GM23338 (cell line): ENCODE measurements around the gene RBM23.

Experiments used
- CREB1 ChIP-seq: fragments of 250-450 bp; sonication (Bioruptor Pico); IDR thresholded peaks from 2 replicates; pipeline ENCODE4 v1.5.0; 2020; ENCODE audit warnings: low read depth, mild to moderate bottlenecking, moderate library complexity
- EZH2 ChIP-seq: fragments of 200-600 bp; sonication (generic); IDR thresholded peaks from one replicate; pipeline ENCODE4 v1.8.0; 2017; ENCODE audit warnings: antibody characterized with exemption, mild to moderate bottlenecking, low read depth; ENCODE audit not compliant: unreplicated experiment
- EZH2phosphoT487 ChIP-seq: fragments of 200-600 bp; sonication (generic); IDR thresholded peaks from one replicate; pipeline ENCODE4 v1.8.1; 2018; ENCODE audit warnings: antibody characterized with exemption; ENCODE audit not compliant: unreplicated experiment
- JUNB ChIP-seq: IDR thresholded peaks from one replicate; pipeline ENCODE4 v1.6.1; 2016; ENCODE audit warnings: antibody characterized with exemption; ENCODE audit not compliant: unreplicated experiment
- NANOG ChIP-seq: IDR thresholded peaks from 2 replicates; pipeline ENCODE4 v1.6.1; 2016; ENCODE audit warnings: antibody characterized with exemption, borderline replicate concordance
- POLR2AphosphoS5 ChIP-seq: IDR thresholded peaks from 2 replicates; pipeline ENCODE4 v1.6.1; 2016; ENCODE audit warnings: antibody characterized with exemption, low read depth
- STAT1 ChIP-seq: IDR thresholded peaks from one replicate; pipeline ENCODE4 v1.6.1; 2016; ENCODE audit warnings: antibody characterized with exemption; ENCODE audit not compliant: unreplicated experiment
- ZNF114 ChIP-seq: fragments of 250-450 bp; sonication (Bioruptor Pico); IDR thresholded peaks from 2 replicates; pipeline ENCODE4 v1.5.0; 2020; ENCODE audit warnings: mild to moderate bottlenecking, moderate library complexity
- TF ChIP-seq, protein P1 (sequence below), 2 experiments: fragments of 200-600 bp in 1 of 2; sonication (generic) in 1 of 2; conservative IDR thresholded peaks; 2 replicates each; pipeline versions ENCODE4 v1.5.1 to v1.6.1; 2016 to 2017; ENCODE audit warnings: antibody characterized with exemption in 2 of 2, low read depth in 2 of 2, mild to moderate bottlenecking in 2 of 2, moderate library complexity in 1 of 2
- TF ChIP-seq, protein P2 (sequence below): IDR thresholded peaks from one replicate; pipeline ENCODE4 v1.6.1; 2018; ENCODE audit warnings: antibody characterized with exemption; ENCODE audit not compliant: unreplicated experiment
- TF ChIP-seq, protein P3 (sequence below): IDR thresholded peaks from 2 replicates; pipeline ENCODE4 v1.6.1; 2016; ENCODE audit warnings: antibody characterized with exemption
- TF ChIP-seq, protein P4 (sequence below): fragments of 250-450 bp; sonication (Bioruptor Pico); IDR thresholded peaks from 2 replicates; pipeline ENCODE4 v1.5.0; 2020; ENCODE audit warnings: mild to moderate bottlenecking, moderate library complexity

DNA sequence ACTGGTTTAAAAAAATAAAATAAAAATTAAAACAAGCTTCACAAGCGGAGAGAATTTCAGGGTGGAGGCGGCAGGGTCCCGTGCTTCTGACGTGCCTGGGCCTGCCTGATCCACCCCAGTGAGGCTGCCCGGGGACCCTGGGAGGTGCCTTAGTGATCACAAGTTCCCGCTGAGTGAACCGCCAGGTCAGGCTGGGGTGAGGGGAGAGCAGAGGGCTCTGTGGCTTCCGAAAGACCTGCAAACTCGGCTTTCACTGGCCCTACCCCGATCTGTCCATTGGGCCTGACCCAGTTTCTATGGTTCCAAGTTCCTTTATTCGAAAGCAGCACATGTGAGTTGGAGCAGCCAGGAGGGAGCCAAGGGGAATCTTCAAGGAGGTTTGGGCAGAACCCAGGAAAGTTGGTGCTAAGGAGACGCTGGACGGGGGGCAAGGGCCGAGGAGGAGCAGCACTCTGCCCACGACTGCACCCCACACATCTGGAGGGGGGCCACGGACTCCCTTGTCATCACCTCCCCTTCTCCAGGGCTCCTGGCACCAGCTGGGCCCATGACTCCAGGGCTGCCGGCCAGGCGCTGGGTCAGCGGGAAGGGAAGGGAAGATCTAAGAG lies 69.6 kb downstream of the RBM23 start:
- TF ChIP-seq, protein P1, sequence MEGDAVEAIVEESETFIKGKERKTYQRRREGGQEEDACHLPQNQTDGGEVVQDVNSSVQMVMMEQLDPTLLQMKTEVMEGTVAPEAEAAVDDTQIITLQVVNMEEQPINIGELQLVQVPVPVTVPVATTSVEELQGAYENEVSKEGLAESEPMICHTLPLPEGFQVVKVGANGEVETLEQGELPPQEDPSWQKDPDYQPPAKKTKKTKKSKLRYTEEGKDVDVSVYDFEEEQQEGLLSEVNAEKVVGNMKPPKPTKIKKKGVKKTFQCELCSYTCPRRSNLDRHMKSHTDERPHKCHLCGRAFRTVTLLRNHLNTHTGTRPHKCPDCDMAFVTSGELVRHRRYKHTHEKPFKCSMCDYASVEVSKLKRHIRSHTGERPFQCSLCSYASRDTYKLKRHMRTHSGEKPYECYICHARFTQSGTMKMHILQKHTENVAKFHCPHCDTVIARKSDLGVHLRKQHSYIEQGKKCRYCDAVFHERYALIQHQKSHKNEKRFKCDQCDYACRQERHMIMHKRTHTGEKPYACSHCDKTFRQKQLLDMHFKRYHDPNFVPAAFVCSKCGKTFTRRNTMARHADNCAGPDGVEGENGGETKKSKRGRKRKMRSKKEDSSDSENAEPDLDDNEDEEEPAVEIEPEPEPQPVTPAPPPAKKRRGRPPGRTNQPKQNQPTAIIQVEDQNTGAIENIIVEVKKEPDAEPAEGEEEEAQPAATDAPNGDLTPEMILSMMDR (conservative IDR thresholded peaks at IDR 0.05; ENCODE audit: low read depth in 2 of 2), result no peak
- TF ChIP-seq, protein P2, sequence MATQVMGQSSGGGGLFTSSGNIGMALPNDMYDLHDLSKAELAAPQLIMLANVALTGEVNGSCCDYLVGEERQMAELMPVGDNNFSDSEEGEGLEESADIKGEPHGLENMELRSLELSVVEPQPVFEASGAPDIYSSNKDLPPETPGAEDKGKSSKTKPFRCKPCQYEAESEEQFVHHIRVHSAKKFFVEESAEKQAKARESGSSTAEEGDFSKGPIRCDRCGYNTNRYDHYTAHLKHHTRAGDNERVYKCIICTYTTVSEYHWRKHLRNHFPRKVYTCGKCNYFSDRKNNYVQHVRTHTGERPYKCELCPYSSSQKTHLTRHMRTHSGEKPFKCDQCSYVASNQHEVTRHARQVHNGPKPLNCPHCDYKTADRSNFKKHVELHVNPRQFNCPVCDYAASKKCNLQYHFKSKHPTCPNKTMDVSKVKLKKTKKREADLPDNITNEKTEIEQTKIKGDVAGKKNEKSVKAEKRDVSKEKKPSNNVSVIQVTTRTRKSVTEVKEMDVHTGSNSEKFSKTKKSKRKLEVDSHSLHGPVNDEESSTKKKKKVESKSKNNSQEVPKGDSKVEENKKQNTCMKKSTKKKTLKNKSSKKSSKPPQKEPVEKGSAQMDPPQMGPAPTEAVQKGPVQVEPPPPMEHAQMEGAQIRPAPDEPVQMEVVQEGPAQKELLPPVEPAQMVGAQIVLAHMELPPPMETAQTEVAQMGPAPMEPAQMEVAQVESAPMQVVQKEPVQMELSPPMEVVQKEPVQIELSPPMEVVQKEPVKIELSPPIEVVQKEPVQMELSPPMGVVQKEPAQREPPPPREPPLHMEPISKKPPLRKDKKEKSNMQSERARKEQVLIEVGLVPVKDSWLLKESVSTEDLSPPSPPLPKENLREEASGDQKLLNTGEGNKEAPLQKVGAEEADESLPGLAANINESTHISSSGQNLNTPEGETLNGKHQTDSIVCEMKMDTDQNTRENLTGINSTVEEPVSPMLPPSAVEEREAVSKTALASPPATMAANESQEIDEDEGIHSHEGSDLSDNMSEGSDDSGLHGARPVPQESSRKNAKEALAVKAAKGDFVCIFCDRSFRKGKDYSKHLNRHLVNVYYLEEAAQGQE, result no peak
- no peak for TF ChIP-seq NANOG
- TF ChIP-seq EZH2phosphoT487, result no peak
- TF ChIP-seq STAT1, result no peak
- no peak for TF ChIP-seq POLR2AphosphoS5
- no peak for TF ChIP-seq EZH2
- TF ChIP-seq ZNF114 (CRISPR knock-in tag), result no peak
- TF ChIP-seq JUNB, result no peak
- TF ChIP-seq, protein P3, sequence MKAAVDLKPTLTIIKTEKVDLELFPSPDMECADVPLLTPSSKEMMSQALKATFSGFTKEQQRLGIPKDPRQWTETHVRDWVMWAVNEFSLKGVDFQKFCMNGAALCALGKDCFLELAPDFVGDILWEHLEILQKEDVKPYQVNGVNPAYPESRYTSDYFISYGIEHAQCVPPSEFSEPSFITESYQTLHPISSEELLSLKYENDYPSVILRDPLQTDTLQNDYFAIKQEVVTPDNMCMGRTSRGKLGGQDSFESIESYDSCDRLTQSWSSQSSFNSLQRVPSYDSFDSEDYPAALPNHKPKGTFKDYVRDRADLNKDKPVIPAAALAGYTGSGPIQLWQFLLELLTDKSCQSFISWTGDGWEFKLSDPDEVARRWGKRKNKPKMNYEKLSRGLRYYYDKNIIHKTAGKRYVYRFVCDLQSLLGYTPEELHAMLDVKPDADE, result no peak
- TF ChIP-seq CREB1, result no peak
- TF ChIP-seq, protein P4, sequence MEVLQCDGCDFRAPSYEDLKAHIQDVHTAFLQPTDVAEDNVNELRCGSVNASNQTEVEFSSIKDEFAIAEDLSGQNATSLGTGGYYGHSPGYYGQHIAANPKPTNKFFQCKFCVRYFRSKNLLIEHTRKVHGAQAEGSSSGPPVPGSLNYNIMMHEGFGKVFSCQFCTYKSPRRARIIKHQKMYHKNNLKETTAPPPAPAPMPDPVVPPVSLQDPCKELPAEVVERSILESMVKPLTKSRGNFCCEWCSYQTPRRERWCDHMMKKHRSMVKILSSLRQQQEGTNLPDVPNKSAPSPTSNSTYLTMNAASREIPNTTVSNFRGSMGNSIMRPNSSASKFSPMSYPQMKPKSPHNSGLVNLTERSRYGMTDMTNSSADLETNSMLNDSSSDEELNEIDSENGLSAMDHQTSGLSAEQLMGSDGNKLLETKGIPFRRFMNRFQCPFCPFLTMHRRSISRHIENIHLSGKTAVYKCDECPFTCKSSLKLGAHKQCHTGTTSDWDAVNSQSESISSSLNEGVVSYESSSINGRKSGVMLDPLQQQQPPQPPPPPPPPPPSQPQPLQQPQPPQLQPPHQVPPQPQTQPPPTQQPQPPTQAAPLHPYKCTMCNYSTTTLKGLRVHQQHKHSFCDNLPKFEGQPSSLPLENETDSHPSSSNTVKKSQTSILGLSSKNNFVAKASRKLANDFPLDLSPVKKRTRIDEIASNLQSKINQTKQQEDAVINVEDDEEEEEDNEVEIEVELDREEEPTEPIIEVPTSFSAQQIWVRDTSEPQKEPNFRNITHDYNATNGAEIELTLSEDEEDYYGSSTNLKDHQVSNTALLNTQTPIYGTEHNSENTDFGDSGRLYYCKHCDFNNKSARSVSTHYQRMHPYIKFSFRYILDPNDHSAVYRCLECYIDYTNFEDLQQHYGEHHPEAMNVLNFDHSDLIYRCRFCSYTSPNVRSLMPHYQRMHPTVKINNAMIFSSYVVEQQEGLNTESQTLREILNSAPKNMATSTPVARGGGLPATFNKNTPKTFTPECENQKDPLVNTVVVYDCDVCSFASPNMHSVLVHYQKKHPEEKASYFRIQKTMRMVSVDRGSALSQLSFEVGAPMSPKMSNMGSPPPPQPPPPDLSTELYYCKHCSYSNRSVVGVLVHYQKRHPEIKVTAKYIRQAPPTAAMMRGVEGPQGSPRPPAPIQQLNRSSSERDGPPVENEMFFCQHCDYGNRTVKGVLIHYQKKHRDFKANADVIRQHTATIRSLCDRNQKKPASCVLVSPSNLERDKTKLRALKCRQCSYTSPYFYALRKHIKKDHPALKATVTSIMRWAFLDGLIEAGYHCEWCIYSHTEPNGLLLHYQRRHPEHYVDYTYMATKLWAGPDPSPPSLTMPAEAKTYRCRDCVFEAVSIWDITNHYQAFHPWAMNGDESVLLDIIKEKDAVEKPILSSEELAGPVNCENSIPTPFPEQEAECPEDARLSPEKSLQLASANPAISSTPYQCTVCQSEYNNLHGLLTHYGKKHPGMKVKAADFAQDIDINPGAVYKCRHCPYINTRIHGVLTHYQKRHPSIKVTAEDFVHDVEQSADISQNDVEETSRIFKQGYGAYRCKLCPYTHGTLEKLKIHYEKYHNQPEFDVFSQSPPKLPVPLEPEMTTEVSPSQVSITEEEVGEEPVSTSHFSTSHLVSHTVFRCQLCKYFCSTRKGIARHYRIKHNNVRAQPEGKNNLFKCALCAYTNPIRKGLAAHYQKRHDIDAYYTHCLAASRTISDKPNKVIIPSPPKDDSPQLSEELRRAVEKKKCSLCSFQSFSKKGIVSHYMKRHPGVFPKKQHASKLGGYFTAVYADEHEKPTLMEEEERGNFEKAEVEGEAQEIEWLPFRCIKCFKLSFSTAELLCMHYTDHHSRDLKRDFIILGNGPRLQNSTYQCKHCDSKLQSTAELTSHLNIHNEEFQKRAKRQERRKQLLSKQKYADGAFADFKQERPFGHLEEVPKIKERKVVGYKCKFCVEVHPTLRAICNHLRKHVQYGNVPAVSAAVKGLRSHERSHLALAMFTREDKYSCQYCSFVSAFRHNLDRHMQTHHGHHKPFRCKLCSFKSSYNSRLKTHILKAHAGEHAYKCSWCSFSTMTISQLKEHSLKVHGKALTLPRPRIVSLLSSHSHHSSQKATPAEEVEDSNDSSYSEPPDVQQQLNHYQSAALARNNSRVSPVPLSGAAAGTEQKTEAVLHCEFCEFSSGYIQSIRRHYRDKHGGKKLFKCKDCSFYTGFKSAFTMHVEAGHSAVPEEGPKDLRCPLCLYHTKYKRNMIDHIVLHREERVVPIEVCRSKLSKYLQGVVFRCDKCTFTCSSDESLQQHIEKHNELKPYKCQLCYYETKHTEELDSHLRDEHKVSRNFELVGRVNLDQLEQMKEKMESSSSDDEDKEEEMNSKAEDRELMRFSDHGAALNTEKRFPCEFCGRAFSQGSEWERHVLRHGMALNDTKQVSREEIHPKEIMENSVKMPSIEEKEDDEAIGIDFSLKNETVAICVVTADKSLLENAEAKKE (CRISPR knock-in tag), result no peak
